HG03520 (cell line): Measurements from ENCODE around the gene ENTPD6.
"Not testable (repeated sequence)": the region's sequence is repeated elsewhere in the genome, so short reads cannot be mapped to it uniquely, and the experiment has no call there.

ENCODE experiments used
- ATAC-seq: cut with Tn5 transposase; IDR thresholded peaks from one replicate; pipeline ENCODE4 v1.9.1; 2021; ENCODE audit warnings: mild to moderate bottlenecking, moderate library complexity; ENCODE audit not compliant: unreplicated experiment

Gene ENTPD6

GRCh38 chr20:25195014-25195961 is at the start of gene ENTPD6:
Gene ENTPD6, plus strand, starts transcription at chr20:25195712. Its CDS starts 10,825 bp downstream, at chr20:25206537.
- peak; percentile 70 for ATAC-seq

- no peak for ATAC-seq
These were observed 48.5 kb upstream of the ENTPD6 start for GRCh38 chr20:25146976-25147375.

GRCh38 chr20:25147716-25148115 is 47.8 kb upstream of the ENTPD6 start:
- no peak for ATAC-seq

GRCh38 chr20:25148181-25148981 is 47.1 kb upstream of the ENTPD6 start:
- ATAC-seq: no peak

- no peak for ATAC-seq
These were observed 46.3 kb upstream of the ENTPD6 start for GRCh38 chr20:25148982-25149846.

GRCh38 chr20:25150016-25150415 is 45.5 kb upstream of the ENTPD6 start:
- ATAC-seq: no peak

- ATAC-seq: no peak
These were observed 37.5 kb upstream of the ENTPD6 start for GRCh38 chr20:25158043-25158442.

- ATAC-seq: peak; percentile 63
These were observed 35.0 kb upstream of the ENTPD6 start for GRCh38 chr20:25160467-25160866.

- no peak for ATAC-seq
These were observed 34.6 kb upstream of the ENTPD6 start for GRCh38 chr20:25160897-25161296.

- no peak for ATAC-seq
These were observed 30.4 kb upstream of the ENTPD6 start for GRCh38 chr20:25165128-25165527.

- ATAC-seq: not testable (repeated sequence)
These were observed 29.3 kb upstream of the ENTPD6 start for GRCh38 chr20:25166105-25166782.

GRCh38 chr20:25173321-25173720 is 22.2 kb upstream of the ENTPD6 start:
- ATAC-seq: no peak

- no peak for ATAC-seq
These were observed 21.6 kb upstream of the ENTPD6 start for GRCh38 chr20:25173886-25174308.

- no peak for ATAC-seq
These were observed 19.3 kb upstream of the ENTPD6 start for GRCh38 chr20:25176184-25176583.

GRCh38 chr20:25177890-25178321 is 17.6 kb upstream of the ENTPD6 start:
- no peak for ATAC-seq

GRCh38 chr20:25178563-25179438 is 16.7 kb upstream of the ENTPD6 start:
- no peak for ATAC-seq

- no peak for ATAC-seq
These were observed 15.9 kb upstream of the ENTPD6 start for GRCh38 chr20:25179439-25180089.

- not testable (repeated sequence) for ATAC-seq
These were observed 11.1 kb upstream of the ENTPD6 start for GRCh38 chr20:25184391-25184790.

- no peak for ATAC-seq
These were observed 8.3 kb upstream of the ENTPD6 start for GRCh38 chr20:25187220-25187619.
